ENCODE results near the gene MINPP1. TPM values are rescaled to one million over a fixed set of nuclear protein-coding genes. Genes with fewer than 3 reads are reported as not detected.

MINPP1 gene
- total RNA-seq, 1 donor, result 27.5 TPM

- H3K4me3 ChIP-seq (ENCODE audit: low read depth, low read length), result no peak overlapping the region
- TF ChIP-seq, protein P1, sequence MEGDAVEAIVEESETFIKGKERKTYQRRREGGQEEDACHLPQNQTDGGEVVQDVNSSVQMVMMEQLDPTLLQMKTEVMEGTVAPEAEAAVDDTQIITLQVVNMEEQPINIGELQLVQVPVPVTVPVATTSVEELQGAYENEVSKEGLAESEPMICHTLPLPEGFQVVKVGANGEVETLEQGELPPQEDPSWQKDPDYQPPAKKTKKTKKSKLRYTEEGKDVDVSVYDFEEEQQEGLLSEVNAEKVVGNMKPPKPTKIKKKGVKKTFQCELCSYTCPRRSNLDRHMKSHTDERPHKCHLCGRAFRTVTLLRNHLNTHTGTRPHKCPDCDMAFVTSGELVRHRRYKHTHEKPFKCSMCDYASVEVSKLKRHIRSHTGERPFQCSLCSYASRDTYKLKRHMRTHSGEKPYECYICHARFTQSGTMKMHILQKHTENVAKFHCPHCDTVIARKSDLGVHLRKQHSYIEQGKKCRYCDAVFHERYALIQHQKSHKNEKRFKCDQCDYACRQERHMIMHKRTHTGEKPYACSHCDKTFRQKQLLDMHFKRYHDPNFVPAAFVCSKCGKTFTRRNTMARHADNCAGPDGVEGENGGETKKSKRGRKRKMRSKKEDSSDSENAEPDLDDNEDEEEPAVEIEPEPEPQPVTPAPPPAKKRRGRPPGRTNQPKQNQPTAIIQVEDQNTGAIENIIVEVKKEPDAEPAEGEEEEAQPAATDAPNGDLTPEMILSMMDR (IDR thresholded peaks at IDR 0.05; ENCODE audit: insufficient read depth, low read length), result no peak
- no peak for DNase-seq (ENCODE audit: low read depth)
These were observed 4.1 kb downstream of the MINPP1 start for GRCh38 chr10:87508837-87509236.

GRCh38 chr10:87510025-87510424 lies 5.3 kb downstream of the MINPP1 start:
- no peak overlapping the region for H3K4me3 ChIP-seq (ENCODE audit: low read depth, low read length)
- TF ChIP-seq, protein P1 (IDR thresholded peaks at IDR 0.05; ENCODE audit: insufficient read depth, low read length), result no peak
- no peak for DNase-seq (ENCODE audit: low read depth)

- no peak for DNase-seq (ENCODE audit: low read depth)
- TF ChIP-seq, protein P1 (IDR thresholded peaks at IDR 0.05; ENCODE audit: insufficient read depth, low read length), result no peak
These were observed 6.8 kb downstream of the MINPP1 start for GRCh38 chr10:87511526-87511925.

GRCh38 chr10:87518937-87519336 lies 14.2 kb downstream of the MINPP1 start:
- TF ChIP-seq, protein P1 (IDR thresholded peaks at IDR 0.05; ENCODE audit: insufficient read depth, low read length), result no peak
- no peak for DNase-seq (ENCODE audit: low read depth)
- H3K4me3 ChIP-seq (ENCODE audit: low read depth, low read length), result no peak overlapping the region

More at GRCh38 chr10:87511526-87511925, 6.8 kb downstream of the MINPP1 start:
- H3K4me3 ChIP-seq (ENCODE audit: low read depth, low read length), result no peak overlapping the region

DNA sequence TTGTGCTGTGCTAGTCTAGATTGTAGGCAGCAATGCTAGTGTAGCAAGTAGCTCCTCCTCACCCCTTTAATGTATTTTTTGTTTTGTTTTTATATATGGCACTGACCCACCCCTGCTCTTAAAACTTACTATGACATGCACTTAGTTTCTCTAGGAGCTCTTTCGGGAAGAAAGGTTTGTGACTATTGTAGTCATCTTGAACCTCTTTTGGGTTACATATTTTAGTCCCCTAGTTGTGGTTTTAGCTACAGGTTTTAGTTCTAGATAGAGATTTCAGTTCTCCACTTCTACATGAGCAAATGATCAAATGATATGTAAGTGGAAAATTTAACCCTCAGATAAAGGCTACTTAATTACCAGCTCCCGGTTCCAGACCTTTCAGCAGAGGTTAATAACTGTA lies 14.9 kb downstream of the MINPP1 start:
- TF ChIP-seq, protein P1 (IDR thresholded peaks at IDR 0.05; ENCODE audit: insufficient read depth, low read length), result no peak
- no peak for DNase-seq (ENCODE audit: low read depth)
- H3K4me3 ChIP-seq (ENCODE audit: low read depth, low read length), result no peak overlapping the region

DNA sequence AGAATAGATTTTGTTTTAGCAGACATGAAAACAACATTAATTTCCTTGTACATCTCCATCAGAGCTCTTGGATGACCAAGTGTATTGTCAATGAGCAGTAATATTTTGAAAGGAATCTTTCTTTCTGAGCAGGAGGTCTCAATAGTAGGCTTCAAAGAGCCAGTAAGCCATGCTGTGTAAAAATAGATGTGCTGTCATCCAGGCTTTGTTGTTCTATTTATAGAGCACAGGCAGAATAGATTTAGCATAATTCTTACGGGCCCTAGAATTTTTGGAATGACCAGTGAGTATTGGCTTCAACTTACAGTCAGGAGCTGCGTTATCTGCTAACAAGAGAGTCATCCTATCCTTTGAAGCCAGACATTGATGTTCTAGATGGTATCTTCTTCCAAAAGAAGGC lies 19.0 kb downstream of the MINPP1 start:
- no peak for DNase-seq (ENCODE audit: low read depth)
- TF ChIP-seq, protein P1 (IDR thresholded peaks at IDR 0.05; ENCODE audit: insufficient read depth, low read length), result no peak
- no peak overlapping the region for H3K4me3 ChIP-seq (ENCODE audit: low read depth, low read length)

GRCh38 chr10:87524296-87524695 lies 19.6 kb downstream of the MINPP1 start:
- no peak overlapping the region for H3K4me3 ChIP-seq (ENCODE audit: low read depth, low read length)
- peak; percentile 61 for DNase-seq (ENCODE audit: low read depth)
- TF ChIP-seq, protein P1 (IDR thresholded peaks at IDR 0.05; ENCODE audit: insufficient read depth, low read length), result no peak
